ENCODE results near the gene CDC37L1.

GRCh38 chr9:4677392-4677791, 2.0 kb upstream of the CDC37L1 start:
- TF ChIP-seq, protein P1, sequence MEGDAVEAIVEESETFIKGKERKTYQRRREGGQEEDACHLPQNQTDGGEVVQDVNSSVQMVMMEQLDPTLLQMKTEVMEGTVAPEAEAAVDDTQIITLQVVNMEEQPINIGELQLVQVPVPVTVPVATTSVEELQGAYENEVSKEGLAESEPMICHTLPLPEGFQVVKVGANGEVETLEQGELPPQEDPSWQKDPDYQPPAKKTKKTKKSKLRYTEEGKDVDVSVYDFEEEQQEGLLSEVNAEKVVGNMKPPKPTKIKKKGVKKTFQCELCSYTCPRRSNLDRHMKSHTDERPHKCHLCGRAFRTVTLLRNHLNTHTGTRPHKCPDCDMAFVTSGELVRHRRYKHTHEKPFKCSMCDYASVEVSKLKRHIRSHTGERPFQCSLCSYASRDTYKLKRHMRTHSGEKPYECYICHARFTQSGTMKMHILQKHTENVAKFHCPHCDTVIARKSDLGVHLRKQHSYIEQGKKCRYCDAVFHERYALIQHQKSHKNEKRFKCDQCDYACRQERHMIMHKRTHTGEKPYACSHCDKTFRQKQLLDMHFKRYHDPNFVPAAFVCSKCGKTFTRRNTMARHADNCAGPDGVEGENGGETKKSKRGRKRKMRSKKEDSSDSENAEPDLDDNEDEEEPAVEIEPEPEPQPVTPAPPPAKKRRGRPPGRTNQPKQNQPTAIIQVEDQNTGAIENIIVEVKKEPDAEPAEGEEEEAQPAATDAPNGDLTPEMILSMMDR (IDR thresholded peaks at IDR 0.05) = no peak
- TF ChIP-seq EP300 (IDR thresholded peaks at IDR 0.05) (no peak), POLR2A (IDR thresholded peaks at IDR 0.05) (no peak), POLR2AphosphoS5 (IDR thresholded peaks at IDR 0.05) (no peak)

Measured in gastroesophageal sphincter (tissue), 3 donors.